Measurements from ENCODE around the gene COL4A3. TPM values are rescaled to one million over a fixed set of nuclear protein-coding genes. Genes with fewer than 3 reads are reported as not detected.

The COL4A3 gene
- total RNA-seq, 1 experiment from 2014 or later = 0.34 TPM

GRCh38 chr2:227257820-227258219, 93.4 kb downstream of the COL4A3 start:
- Histone ChIP-seq H3K36me3 (no peaks in the 10 kb centered on the region), H3K27me3 (no peaks in the 10 kb centered on the region), H3K4me3 (no peak overlapping the region), H3K9me3 (replicated peaks) (0 out of 2 replicates have a peak, but pooled peaks cover 2% of the 10 kb centered on the region), H3K4me1 (no peaks in the 10 kb centered on the region), H3K27ac (no peak overlapping the region)
- no peak for DNase-seq

- Histone ChIP-seq H3K9me3 (replicated peaks) (0 out of 2 replicates have a peak, but pooled peaks cover 2% of the 10 kb centered on the region), H3K27me3 (no peaks in the 10 kb centered on the region), H3K4me3 (no peak overlapping the region), H3K4me1 (no peaks in the 10 kb centered on the region), H3K36me3 (no peaks in the 10 kb centered on the region), H3K27ac (no peak overlapping the region)
- DNase-seq = no peak
Observed at GRCh38 chr2:227260041-227260440, 95.6 kb downstream of the COL4A3 start.

GRCh38 chr2:227267410-227268115, 103.1 kb downstream of the COL4A3 start:
- Histone ChIP-seq H3K4me1 (no peaks in the 10 kb centered on the region), H3K9me3 (replicated peaks) (no peaks in the 10 kb centered on the region; the same call in 1 of the 2 replicates), H3K27me3 (no peaks in the 10 kb centered on the region), H3K4me3 (no peak overlapping the region), H3K27ac (no peak overlapping the region), H3K36me3 (no peaks in the 10 kb centered on the region)
- DNase-seq = peak; percentile 26 to 38

- Histone ChIP-seq H3K27ac (no peak overlapping the region), H3K4me1 (no peaks in the 10 kb centered on the region), H3K36me3 (no peaks in the 10 kb centered on the region), H3K27me3 (no peaks in the 10 kb centered on the region), H3K9me3 (replicated peaks) (0 out of 2 replicates have a peak, but pooled peaks cover 4% of the 10 kb centered on the region), H3K4me3 (no peak overlapping the region)
- DNase-seq = peak in 1 of 2 experiments; percentile 17
Observed at GRCh38 chr2:227280895-227281294, 116.5 kb downstream of the COL4A3 start.

GRCh38 chr2:227285741-227286236, 121.4 kb downstream of the COL4A3 start:
- no peaks in the 10 kb centered on the region for H3K36me3 ChIP-seq
- H3K4me3 ChIP-seq = no peak overlapping the region
- H3K27ac ChIP-seq = no peak overlapping the region
- H3K9me3 ChIP-seq (replicated peaks) = 0 out of 2 replicates have a peak, but pooled peaks cover 4% of the 10 kb centered on the region
- H3K4me1 ChIP-seq = no peaks in the 10 kb centered on the region
- DNase-seq = no peak
- peaks cover 2% of the 10 kb centered on the region; the same call in 1 of the 2 replicates for H3K27me3 ChIP-seq

- H3K4me1 ChIP-seq = no peaks in the 10 kb centered on the region
- no peak for DNase-seq
- no peak overlapping the region for H3K27ac ChIP-seq
- H3K27me3 ChIP-seq = peaks cover 2% of the 10 kb centered on the region; the same call in 1 of the 2 replicates
- H3K4me3 ChIP-seq = no peak overlapping the region
- no peaks in the 10 kb centered on the region for H3K36me3 ChIP-seq
- H3K9me3 ChIP-seq (replicated peaks) = 0 out of 2 replicates have a peak, but pooled peaks cover 2% of the 10 kb centered on the region
Observed at GRCh38 chr2:227287771-227288170, 123.3 kb downstream of the COL4A3 start.

GRCh38 chr2:227292314-227292713, 127.9 kb downstream of the COL4A3 start:
- Histone ChIP-seq H3K27me3 (peaks cover 2% of the 10 kb centered on the region; the same call in 1 of the 2 replicates), H3K36me3 (no peaks in the 10 kb centered on the region), H3K9me3 (replicated peaks) (no peaks in the 10 kb centered on the region), H3K27ac (no peak overlapping the region), H3K4me1 (no peaks in the 10 kb centered on the region), H3K4me3 (no peak overlapping the region)
- DNase-seq = no peak

- Histone ChIP-seq H3K36me3 (no peaks in the 10 kb centered on the region), H3K27ac (no peak overlapping the region), H3K4me3 (no peak overlapping the region), H3K9me3 (replicated peaks) (no peaks in the 10 kb centered on the region), H3K4me1 (no peaks in the 10 kb centered on the region), H3K27me3 (peaks cover 2% of the 10 kb centered on the region; the same call in 1 of the 2 replicates)
- DNase-seq = no peak
Observed at GRCh38 chr2:227293531-227293930, 129.1 kb downstream of the COL4A3 start.

- Histone ChIP-seq H3K27ac (no peak overlapping the region), H3K9me3 (replicated peaks) (no peaks in the 10 kb centered on the region), H3K36me3 (no peaks in the 10 kb centered on the region), H3K27me3 (no peaks in the 10 kb centered on the region), H3K4me1 (no peaks in the 10 kb centered on the region), H3K4me3 (no peak overlapping the region)
- no peak for DNase-seq
Observed at GRCh38 chr2:227295806-227296205, 131.4 kb downstream of the COL4A3 start.

GRCh38 chr2:227296671-227297405, 132.4 kb downstream of the COL4A3 start:
- Histone ChIP-seq H3K9me3 (replicated peaks) (no peaks in the 10 kb centered on the region), H3K36me3 (no peaks in the 10 kb centered on the region), H3K4me1 (no peaks in the 10 kb centered on the region), H3K27me3 (no peaks in the 10 kb centered on the region), H3K27ac (no peak overlapping the region), H3K4me3 (no peak overlapping the region)
- no peak for DNase-seq

GRCh38 chr2:227301523-227301922, 137.1 kb downstream of the COL4A3 start:
- Histone ChIP-seq H3K4me3 (no peak overlapping the region), H3K27me3 (no peaks in the 10 kb centered on the region), H3K36me3 (no peaks in the 10 kb centered on the region), H3K4me1 (no peaks in the 10 kb centered on the region), H3K9me3 (replicated peaks) (no peaks in the 10 kb centered on the region), H3K27ac (no peak overlapping the region)
- DNase-seq = no peak

GRCh38 chr2:227308784-227309183, 144.4 kb downstream of the COL4A3 start:
- Histone ChIP-seq H3K27me3 (no peaks in the 10 kb centered on the region), H3K9me3 (replicated peaks) (no peaks in the 10 kb centered on the region), H3K36me3 (no peaks in the 10 kb centered on the region), H3K4me1 (no peaks in the 10 kb centered on the region), H3K4me3 (no peak overlapping the region), H3K27ac (no peak overlapping the region)
- DNase-seq = no peak

- H3K27me3 ChIP-seq = no peaks in the 10 kb centered on the region
- H3K4me3 ChIP-seq = no peak overlapping the region
- no peaks in the 10 kb centered on the region for H3K36me3 ChIP-seq
- DNase-seq = no peak
- no peaks in the 10 kb centered on the region for H3K4me1 ChIP-seq
- H3K9me3 ChIP-seq (replicated peaks) = no peaks in the 10 kb centered on the region
- no peak overlapping the region for H3K27ac ChIP-seq
Observed at GRCh38 chr2:227310756-227311110, 146.3 kb downstream of the COL4A3 start.

- Histone ChIP-seq H3K27me3 (no peaks in the 10 kb centered on the region), H3K4me1 (no peaks in the 10 kb centered on the region), H3K27ac (no peak overlapping the region), H3K9me3 (replicated peaks) (no peaks in the 10 kb centered on the region), H3K4me3 (no peak overlapping the region), H3K36me3 (no peaks in the 10 kb centered on the region)
- no peak for DNase-seq
Observed at GRCh38 chr2:227311861-227312506, 147.6 kb downstream of the COL4A3 start.

GRCh38 chr2:227312579-227312978, 148.2 kb downstream of the COL4A3 start:
- Histone ChIP-seq H3K27me3 (no peaks in the 10 kb centered on the region), H3K4me1 (no peaks in the 10 kb centered on the region), H3K4me3 (no peak overlapping the region), H3K36me3 (no peaks in the 10 kb centered on the region), H3K9me3 (replicated peaks) (no peaks in the 10 kb centered on the region), H3K27ac (no peak overlapping the region)
- no peak for DNase-seq

Data from SJCRH30 (cell line).